CD4-positive, alpha-beta T cell treated with Interleukin-17A for 4 hours (primary cell): ENCODE results near the gene PROP1.
A peak's percentile ranks its signal among the peaks of the same experiment; 100 is the strongest.
"Not testable (repeated sequence)": the region's sequence is repeated elsewhere in the genome, so short reads cannot be mapped to it uniquely, and the experiment has no call there.

ENCODE experiments used
- DNase-seq: peaks from one replicate; pipeline ENCODE4 v3.0.0-alpha.2; 2020; ENCODE audit warnings: mixed read lengths

PROP1 gene

DNA sequence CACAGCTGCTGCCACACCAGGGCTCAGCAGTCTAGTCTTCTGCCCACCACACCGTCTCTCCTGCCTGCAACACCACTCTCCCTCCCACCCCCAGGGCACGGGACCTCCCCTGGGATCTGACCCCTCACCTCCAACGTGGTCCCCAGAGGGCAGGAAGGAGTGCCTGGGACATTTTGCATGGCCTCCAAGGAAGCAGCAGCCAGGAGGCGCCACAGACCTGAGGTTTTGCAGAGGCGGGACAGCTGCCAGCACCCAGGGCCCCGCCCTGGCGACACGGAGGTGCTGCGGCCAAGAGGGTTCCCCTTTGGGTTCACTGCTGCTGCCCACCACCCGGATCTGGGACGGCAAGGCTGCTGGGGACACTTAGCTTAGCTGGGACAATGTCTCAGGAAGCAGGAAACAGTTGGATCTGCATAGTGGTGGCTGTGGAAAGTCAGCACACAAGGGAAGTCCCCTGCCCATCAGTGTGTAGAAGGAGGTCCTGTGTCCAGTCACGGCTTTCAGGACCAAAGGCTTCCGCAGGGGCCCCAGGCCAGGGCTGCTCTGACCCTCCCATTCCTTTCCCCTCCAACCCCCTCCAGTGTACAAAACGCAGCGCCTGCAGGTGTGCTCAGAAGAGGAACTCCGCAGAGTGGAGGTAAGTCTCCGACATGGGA is 13.8 kb downstream of the PROP1 start:
- DNase-seq, result peak; percentile 15

DNA sequence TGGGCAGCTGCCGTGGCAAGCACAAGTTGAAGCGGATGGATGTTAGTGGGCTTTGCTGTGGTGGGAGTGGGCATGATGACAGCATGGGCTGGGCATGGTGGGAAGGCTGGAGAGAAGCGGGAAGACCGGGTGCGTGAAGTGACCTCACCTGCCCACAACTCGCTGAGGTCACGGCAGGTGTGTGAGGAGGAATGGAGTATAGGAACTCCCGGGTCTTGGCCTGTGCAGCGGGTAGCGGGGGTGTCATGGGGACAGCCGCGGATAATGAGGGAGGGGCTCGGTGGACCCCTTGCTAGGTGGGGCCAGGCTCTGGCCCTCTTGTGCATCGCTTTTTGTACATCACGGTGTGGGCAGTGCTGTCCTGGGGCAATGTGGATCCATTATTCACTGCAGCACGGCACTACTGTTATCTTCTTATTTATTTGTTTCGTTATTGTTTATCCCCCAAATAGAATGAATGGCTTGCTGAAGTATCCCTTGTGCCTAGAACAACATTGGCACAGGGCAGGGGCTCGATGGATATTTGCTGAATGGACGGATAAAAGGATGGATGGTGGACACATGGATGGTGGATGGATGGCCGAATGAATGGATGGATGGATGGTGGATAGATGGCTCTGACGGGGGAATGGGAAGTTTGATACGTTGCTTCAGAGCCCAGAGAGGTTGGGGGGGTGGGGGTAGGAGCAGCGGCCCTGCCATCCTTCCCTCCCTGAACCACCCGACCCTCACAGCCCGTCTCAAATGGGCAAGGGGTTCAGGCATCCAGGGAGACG is 14.6 kb downstream of the PROP1 start:
- no peak for DNase-seq

GRCh38 chr5:177980743-177981151 is 15.3 kb downstream of the PROP1 start:
- no peak for DNase-seq

DNA sequence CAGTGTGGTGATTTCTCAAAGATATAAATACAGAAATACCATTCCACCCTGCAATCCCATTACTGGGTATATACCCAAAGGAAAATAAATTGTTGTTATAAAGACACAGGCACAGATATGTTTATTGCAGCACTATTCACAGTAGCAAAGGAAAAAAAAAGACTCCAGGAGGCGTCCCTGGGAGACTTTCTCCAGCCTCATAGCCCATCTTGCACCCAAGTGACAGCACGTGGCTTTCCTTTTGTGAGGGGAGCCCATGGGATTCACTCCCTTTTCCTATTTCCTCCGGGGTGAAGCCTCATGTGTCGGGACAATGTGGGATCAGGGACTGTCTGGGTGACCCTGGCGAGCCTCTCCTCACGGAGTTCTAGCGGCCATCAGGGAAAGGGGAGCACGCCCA is 18.4 kb downstream of the PROP1 start:
- DNase-seq, result not testable (repeated sequence)

GRCh38 chr5:177973066-177973635 is 22.9 kb downstream of the PROP1 start:
- DNase-seq, result no peak

GRCh38 chr5:177972613-177973012 is 23.4 kb downstream of the PROP1 start:
- no peak for DNase-seq

- not testable (repeated sequence) for DNase-seq
Measured at GRCh38 chr5:177972014-177972413, 24.0 kb downstream of the PROP1 start.

DNA sequence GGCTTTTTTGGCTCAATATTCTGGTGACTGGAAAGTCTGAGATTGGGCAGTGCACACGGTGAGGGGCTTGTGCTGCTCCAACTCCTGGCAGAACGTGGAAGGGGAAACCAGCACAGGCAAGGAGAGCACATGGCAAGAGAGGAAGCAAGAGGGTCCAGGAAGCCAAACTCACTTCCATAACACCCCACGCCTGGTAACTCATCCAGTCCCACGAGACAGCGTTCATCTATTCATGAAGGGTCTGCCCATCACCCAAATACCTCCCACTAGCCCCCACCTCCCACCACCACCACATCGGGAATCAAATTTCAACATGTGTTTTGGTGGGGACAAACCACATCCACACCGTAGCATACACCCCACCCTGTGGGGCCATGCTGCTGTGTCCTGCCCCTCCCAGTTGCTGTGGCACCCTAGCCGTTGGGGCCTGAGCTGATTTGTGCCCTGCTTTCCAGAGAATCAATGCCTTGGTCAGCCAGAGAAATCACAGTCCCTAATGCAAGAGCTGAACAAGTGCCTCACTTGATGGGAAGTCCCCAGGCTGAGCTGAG is 27.3 kb downstream of the PROP1 start:
- no peak for DNase-seq

DNA sequence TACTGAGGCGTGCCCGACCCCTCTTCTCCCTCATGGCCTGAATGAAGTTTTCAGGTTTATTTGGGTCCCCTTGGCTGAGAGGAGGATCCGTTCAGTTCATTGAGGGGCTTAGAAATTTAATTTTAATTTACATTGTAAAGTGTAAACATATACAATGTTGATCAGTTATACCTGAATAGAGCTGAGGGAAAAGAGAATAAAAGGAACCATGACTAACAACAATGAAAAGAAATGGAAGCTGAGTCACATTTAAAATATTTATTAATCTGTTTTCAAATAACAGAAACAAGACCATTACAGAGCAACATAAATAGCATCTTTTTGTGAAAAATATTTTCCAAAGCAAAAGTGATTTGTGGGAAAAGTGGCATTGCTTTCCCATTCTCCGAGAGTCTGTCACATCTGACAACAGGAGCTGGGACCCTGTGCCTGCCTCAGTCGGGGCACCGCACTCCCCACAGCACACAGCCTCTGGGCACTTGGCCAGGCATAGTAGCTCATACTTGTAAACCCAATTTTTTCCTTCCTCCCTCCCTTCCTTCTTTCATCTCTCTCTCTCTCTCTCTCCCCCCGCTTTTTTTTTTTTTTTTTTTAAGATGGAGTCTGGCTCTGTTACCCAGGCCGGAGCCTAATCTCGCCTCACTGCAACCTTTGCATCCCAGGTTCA is 28.7 kb downstream of the PROP1 start:
- DNase-seq, result no peak

DNA sequence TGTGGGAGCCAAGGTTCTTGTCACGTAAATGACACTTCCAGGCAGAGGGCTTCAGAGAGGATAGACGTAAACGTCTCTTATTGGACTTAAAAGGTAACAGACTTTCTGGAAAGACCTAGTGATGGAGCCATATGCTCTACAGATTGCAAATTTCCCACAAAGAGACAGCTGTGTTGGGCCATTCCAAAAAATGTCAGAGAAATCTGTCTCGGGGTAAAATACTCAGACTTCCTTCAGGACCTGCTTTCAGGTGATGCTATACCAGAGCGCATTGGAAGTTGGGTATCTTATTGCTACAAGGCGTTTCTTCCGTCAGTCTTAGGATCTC is 29.2 kb downstream of the PROP1 start:
- DNase-seq, result no peak

GRCh38 chr5:177966009-177966838 is 29.8 kb downstream of the PROP1 start:
- no peak for DNase-seq

- DNase-seq, result no peak
Measured at GRCh38 chr5:177964471-177964870, 31.6 kb downstream of the PROP1 start.

- DNase-seq, result no peak
Measured at GRCh38 chr5:177963966-177964365, 32.1 kb downstream of the PROP1 start.

GRCh38 chr5:177959315-177959714 is 36.7 kb downstream of the PROP1 start:
- DNase-seq, result no peak

DNA sequence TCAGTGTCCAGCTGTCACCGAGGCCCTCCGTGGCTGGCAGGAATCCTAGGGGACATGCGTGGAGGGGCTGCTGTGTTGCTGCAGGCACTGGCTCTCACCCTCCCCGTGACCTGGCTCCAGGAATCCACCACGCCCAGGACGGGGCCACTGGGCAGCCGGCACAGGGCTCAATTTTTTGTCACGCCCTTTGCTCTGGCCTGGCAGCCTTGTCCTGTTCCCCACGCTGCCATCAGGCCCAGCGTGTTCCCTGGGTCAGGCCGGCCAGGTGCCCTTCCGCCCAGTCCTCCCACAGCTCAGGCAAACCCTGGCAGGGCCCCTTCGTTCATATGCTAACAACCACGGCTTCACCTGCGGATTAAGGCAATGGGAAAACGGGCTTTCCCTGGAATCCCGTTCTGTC is 37.3 kb downstream of the PROP1 start:
- no peak for DNase-seq

DNA sequence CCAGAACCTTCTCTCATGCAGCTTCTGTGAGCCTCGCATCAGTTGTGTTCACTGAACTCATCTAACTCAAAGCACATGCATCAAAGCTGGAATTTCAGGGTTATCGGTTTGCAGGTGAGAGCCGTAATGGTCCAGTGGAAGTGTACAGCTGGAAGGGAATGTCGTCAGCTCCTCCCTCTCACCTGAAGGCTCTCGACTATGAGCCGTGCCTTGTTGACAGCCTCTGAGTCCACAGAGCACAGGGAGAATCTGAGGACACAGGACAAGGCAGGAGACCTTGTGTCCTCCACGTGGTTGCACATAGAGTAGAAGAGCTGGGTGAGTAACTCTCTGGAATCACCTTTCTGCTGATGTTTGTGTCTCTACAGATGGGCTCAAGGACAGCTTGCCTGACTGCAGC is 38.8 kb downstream of the PROP1 start:
- DNase-seq, result no peak

GRCh38 chr5:177953101-177953500 is 42.9 kb downstream of the PROP1 start:
- DNase-seq, result not testable (repeated sequence)

- not testable (repeated sequence) for DNase-seq
Measured at GRCh38 chr5:177949656-177950055, 46.4 kb downstream of the PROP1 start.

GRCh38 chr5:177949065-177949464 is 47.0 kb downstream of the PROP1 start:
- DNase-seq, result not testable (repeated sequence)

DNA sequence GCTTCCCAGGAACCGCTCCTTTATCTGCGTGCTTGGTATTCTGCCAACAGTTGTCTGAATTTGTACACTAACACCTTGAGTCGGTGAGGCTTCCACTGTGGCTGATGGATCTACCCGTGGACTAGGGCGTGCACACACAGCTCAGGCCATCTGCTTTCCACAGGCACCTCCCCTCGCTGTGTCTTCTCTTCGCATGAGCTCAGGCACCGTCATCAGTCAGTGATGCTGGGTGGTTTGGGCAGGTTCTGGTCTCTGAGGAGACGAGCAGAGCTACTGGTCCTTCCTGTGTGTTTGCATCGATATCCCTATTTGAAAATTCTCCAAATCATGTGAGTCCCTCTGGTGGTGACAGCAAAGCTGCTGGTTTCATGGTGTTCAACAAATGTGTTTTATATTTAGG is 48.1 kb downstream of the PROP1 start:
- DNase-seq, result not testable (repeated sequence)

GRCh38 chr5:177945601-177946283 is 50.3 kb downstream of the PROP1 start:
- peak; percentile 9 for DNase-seq

DNA sequence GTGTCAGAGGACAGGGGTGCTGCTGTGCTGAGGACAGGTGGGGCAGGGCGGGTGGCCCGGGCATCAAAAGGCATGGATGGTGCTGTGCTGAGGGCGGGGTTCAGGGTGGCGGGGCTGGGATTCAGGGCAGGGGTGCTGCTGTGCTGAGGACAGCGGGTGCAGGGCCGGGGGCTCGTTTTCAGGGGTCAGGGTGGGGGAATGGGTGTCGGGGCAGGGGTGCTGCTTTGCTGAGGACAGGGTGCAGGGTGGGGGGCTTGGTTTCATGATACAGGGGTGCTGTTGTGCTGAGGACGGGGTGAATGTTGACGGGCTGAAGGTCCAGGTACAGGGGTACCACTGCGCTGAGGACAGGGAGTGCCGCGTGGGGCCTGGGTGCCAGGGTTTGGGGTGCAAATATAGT is 50.9 kb downstream of the PROP1 start:
- not testable (repeated sequence) for DNase-seq
